Fibroblast of skin of right biceps (primary cell): Measurements from ENCODE around the gene NR1I2.

Source experiments
- DNase-seq: peaks from one replicate; pipeline ENCODE4 v3.0.0-alpha.2; 2013

The NR1I2 gene

DNA sequence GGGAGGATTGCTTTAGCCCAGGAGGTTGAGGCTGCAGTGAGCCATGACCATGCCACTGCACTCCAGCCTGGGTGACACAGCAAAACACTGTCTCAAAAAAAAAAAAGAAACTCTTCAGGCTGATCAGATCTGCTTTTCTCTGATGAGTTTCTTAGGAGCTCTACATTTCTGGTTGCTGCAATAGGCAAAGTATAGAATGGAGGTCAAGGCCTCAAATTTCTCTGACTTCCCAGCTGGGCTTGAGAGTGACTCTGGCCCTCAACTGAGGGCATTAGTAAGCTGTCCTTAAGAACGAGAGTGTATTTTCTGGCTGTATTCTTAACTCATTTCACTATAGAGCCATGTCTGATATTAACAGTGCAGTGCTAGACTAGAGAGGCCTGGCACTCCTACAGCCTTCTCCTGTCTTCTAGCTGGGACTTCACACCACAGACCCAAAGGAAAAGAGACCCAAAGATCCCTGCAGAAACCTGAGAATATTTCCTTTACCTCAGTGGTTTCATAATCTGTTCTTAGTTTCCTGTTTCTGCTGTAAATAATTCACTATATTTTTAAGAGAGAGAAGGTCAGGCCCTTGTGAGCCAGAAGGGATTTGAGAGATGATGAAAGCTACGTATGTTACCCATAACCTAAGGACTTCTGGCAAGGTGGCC, 2.0 kb upstream of the NR1I2 start:
- no peak for DNase-seq

- DNase-seq = no peak
These were observed 559 bp downstream of the NR1I2 start for GRCh38 chr3:119782460-119782859.

DNA sequence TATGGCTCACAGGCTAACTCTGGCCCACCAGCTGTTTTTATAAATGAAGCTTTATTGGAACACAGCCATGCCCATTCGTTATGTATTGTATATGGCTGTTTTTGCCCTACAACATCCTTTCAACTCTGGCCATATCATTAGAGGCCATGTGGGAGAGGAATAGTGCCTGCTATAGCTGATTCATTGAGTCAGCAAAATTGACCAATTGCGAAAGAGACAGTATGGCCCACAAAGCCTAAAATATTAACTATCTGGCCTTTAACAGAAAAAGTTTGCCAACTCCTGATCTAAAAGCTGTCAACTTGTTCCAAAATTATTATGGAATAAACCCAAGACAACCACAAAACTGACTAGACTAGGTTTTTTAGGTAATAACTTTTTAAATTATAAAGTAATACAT, 1.4 kb downstream of the NR1I2 start:
- no peak for DNase-seq

- no peak for DNase-seq
These were observed 2.0 kb downstream of the NR1I2 start for GRCh38 chr3:119783883-119784282.

DNA sequence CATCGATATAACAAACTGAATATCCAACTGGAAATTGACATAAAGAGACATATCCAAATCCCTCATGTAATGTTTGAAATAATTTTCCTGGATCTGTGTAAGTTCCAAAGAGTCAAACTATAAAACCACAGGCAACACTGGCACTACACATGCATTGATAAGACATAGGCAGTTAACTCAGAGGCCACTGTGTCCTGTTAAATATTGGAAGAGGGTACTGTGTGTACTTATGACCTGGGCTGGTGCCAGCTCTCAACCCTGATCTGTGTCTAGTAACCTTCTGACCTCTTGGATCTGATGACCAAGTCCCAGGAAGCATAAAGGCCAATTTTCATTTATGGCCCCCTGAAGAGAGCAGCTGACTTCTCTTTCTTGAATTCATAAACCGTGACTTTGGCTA, 4.5 kb downstream of the NR1I2 start:
- no peak for DNase-seq

DNA sequence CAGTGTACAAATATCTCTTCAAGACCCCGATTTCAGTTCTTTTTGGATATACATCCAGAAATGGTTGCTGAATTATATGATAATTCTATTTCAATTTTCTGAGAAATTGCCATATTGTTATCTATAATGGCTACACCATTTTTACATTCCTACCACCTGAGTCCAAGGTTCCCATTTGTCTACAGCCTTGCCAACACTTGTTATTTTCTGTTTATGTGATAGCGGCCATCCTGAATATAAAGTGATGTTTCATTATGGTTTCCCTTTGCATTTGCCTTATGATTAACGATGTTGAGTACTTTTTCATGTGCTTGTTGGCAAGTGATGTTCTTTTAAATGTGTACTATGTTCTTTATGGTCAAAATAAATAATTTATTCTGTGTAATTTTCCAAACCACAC, 8.5 kb downstream of the NR1I2 start:
- no peak for DNase-seq

DNA sequence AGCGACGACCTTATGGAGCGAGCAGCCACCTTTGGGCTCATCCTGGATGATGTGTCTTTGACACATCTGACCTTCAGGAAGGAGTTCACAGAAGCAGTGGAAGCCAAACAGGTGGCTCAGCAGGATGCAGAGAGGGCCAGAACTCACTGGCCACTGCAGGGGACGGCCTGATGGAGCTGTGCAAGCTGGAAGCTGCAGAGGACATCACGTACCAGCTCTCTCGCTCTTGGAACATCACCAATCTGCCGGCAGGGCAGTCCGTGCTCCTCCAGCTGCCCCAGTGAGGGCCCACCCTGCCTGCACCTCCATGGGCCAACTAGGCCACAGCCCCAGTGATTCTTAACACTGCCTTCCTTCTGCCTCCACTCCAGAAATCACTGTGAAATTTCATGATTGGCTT, 10.4 kb downstream of the NR1I2 start:
- no peak for DNase-seq

- no peak for DNase-seq
These were observed 12.5 kb downstream of the NR1I2 start for GRCh38 chr3:119794401-119794800.

DNA sequence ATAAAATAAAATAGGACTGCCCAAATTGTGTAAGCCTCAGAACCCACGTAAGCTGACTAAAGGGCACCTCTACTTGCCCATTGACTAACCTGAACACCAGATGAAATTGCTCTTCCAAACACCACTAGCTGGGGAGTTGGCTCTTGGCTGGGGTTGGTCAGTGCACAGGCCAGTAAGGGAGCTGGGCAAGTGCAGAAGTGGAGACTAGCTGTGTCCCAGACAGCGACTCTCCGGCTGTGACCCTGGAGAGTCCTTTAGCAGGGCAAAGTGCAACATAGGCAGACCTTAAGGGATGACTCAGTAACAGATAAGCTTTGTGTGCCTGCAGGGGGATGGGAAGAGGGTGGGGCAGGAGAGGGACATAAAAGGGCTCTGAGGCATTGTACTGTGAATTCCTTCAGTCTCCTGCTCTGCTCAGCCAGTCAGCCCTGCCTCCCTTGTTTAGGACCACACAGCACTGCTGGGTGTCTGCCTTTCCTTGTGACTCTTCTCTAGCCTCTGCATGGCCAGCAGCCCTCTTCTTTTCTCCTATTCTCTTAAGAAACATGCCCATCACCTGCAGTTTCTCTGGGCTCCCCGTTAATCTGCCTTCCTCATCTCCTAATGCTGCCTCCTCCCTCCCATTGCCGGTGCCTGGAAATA, 13.2 kb downstream of the NR1I2 start:
- no peak for DNase-seq

- DNase-seq = no peak
These were observed 13.9 kb downstream of the NR1I2 start for GRCh38 chr3:119795849-119796248.

- no peak for DNase-seq
These were observed 14.5 kb downstream of the NR1I2 start for GRCh38 chr3:119796368-119796767.

DNA sequence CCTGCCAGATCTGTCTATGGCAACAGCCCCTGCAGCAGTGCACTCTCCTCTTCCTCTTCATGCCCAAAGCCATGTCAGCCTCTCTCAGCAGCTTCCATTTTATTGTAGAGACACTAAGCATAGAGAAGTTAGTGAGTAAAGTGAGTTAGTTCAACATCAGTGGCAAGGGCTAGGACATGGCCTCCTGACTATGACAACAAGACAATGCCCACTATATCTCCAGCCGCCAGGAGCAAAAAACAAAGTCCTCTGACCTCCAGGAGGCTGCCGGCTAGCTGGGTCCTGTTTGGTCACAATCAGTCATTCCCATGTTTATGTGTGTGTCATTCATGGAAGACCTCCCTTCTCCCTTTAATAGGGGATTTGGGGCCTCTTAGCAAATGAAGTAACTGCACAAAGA, 14.9 kb downstream of the NR1I2 start:
- no peak for DNase-seq

- no peak for DNase-seq
These were observed 18.9 kb downstream of the NR1I2 start for GRCh38 chr3:119800844-119801243.

GRCh38 chr3:119808244-119808643, 26.3 kb downstream of the NR1I2 start:
- no peak for DNase-seq

GRCh38 chr3:119808843-119809242, 26.9 kb downstream of the NR1I2 start:
- DNase-seq = no peak

- DNase-seq = no peak
These were observed 27.5 kb downstream of the NR1I2 start for GRCh38 chr3:119809249-119810017.

GRCh38 chr3:119810018-119810435, 28.1 kb downstream of the NR1I2 start:
- DNase-seq = peak; percentile 42

DNA sequence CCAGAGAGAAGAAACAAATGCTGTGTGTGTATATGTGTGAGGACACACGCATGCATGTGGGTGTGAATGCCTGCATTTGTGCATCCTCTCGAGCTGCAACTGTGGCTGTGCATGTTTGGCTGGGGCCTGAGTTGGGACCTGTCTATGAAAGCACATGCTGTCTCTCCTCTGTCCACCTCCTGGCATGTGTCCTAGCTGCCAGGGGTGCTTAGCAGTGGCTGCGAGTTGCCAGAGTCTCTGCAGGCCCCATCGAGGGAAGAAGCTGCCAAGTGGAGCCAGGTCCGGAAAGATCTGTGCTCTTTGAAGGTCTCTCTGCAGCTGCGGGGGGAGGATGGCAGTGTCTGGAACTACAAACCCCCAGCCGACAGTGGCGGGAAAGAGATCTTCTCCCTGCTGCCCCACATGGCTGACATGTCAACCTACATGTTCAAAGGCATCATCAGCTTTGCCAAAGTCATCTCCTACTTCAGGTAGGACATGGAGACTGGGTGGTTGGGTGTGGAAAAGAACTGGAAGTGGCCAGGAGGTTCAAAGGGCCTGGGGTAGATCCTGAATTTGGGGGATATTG, 30.7 kb downstream of the NR1I2 start:
- DNase-seq = no peak

GRCh38 chr3:119815716-119816115, 33.8 kb downstream of the NR1I2 start:
- no peak for DNase-seq

GRCh38 chr3:119817071-119817470, 35.2 kb downstream of the NR1I2 start:
- DNase-seq = no peak

DNA sequence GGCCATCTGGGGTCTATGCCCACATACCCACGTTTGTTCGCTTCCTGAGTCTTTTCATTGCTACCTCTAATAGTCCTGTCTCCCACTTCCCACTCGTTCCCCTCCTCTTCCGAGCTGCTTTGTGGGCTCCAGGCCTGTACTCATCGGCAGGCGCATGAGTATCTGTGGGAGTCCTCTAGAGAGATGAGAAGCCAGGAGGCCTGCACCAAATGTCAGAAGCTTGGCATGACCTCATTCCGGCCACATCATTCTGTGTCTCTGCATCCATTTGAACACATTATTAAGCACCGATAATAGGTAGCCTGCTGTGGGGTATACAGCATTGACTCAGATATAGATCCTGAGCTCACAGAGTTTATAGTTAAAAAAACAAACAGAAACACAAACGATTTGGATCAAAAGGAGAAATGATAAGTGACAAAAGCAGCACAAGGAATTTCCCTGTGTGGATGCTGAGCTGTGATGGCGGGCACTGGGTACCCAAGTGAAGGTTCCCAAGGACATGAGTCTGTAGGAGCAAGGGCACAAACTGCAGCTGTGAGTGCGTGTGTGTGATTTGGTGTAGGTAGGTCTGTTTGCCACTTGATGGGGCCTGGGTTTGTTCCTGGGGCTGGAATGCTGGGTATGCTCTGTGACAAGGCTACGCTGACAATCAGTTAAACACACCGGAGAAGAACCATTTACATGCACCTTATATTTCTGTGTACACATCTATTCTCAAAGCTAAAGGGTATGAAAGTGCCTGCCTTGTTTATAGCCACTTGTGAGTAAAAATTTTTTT, 35.9 kb downstream of the NR1I2 start:
- no peak for DNase-seq

DNA sequence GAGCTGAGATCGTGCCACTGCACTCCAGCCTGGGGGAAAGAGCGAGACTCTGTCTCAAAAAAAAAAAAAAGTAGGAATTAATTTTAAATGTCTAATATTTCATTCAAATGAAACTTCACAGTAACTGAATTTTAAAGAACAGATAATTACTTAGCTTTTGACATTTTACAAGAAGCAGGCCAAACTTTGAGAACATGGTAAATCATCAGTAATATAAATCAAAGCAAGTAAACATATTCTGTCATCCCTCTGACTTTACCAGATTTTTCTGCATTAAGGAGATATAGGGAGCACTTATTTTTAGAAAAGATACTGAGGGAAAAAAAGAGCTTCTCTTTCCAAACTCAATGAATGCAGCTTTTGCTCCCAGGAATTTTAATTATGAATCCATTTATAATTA, 37.0 kb downstream of the NR1I2 start:
- no peak for DNase-seq

- peak; percentile 11 for DNase-seq
These were observed 37.9 kb downstream of the NR1I2 start for GRCh38 chr3:119819806-119820205.
